Left hindlimb (tissue), 1 donor: ENCODE results near the gene IRAK3.
"Not testable (repeated sequence)": the region's sequence is repeated elsewhere in the genome, so short reads cannot be mapped to it uniquely, and the experiment has no call there.

ENCODE experiments used
- DNase-seq: peaks from one replicate; pipeline ENCODE4 v3.0.0-alpha.2; 2018

IRAK3 gene

GRCh38 chr12:66174391-66175325 is 14.4 kb upstream of the IRAK3 start:
- DNase-seq, result not testable (repeated sequence)

- DNase-seq, result no peak
Measured at GRCh38 chr12:66176105-66176900, 12.7 kb upstream of the IRAK3 start.

GRCh38 chr12:66182956-66183355 is 6.1 kb upstream of the IRAK3 start:
- DNase-seq, result no peak

GRCh38 chr12:66184822-66185221 is 4.2 kb upstream of the IRAK3 start:
- not testable (repeated sequence) for DNase-seq

- DNase-seq, result no peak
Measured at GRCh38 chr12:66187036-66187435, 2.0 kb upstream of the IRAK3 start.

GRCh38 chr12:66187821-66188220 is 1.2 kb upstream of the IRAK3 start:
- DNase-seq, result no peak

- no peak for DNase-seq
Measured at GRCh38 chr12:66189486-66189843, 451 bp downstream of the IRAK3 start.

GRCh38 chr12:66189889-66190288 is 875 bp downstream of the IRAK3 start:
- no peak for DNase-seq

GRCh38 chr12:66190519-66191370 is 1.7 kb downstream of the IRAK3 start:
- no peak for DNase-seq

GRCh38 chr12:66191547-66192126 is 2.6 kb downstream of the IRAK3 start:
- no peak for DNase-seq

GRCh38 chr12:66194122-66194521 is 5.1 kb downstream of the IRAK3 start:
- no peak for DNase-seq

GRCh38 chr12:66195242-66195641 is 6.2 kb downstream of the IRAK3 start:
- no peak for DNase-seq

- no peak for DNase-seq
Measured at GRCh38 chr12:66196806-66197205, 7.8 kb downstream of the IRAK3 start.

GRCh38 chr12:66197495-66197921 is 8.5 kb downstream of the IRAK3 start:
- no peak for DNase-seq

GRCh38 chr12:66199141-66199540 is 10.1 kb downstream of the IRAK3 start:
- no peak for DNase-seq

GRCh38 chr12:66199831-66200509 is 11.0 kb downstream of the IRAK3 start:
- DNase-seq, result no peak

GRCh38 chr12:66203820-66204219 is 14.8 kb downstream of the IRAK3 start:
- DNase-seq, result no peak

GRCh38 chr12:66206141-66206540 is 17.1 kb downstream of the IRAK3 start:
- no peak for DNase-seq

GRCh38 chr12:66210840-66211239 is 21.8 kb downstream of the IRAK3 start:
- no peak for DNase-seq

GRCh38 chr12:66211573-66211972 is 22.6 kb downstream of the IRAK3 start:
- DNase-seq, result not testable (repeated sequence)

- not testable (repeated sequence) for DNase-seq
Measured at GRCh38 chr12:66213011-66213410, 24.0 kb downstream of the IRAK3 start.
